Endothelial cell of umbilical vein (primary cell): ENCODE data around the gene VSX1. TPM values are rescaled to one million over a fixed set of nuclear protein-coding genes. Genes with fewer than 3 reads are reported as not detected.

ENCODE experiments used
- BruUV-seq: library from RNA; stranded (reverse); fragments of 400-500 nt; replicated peaks from 2 replicates; lab custom pipeline; 2021; lab: Mats Ljungman, UMichigan
- CTCF ChIA-PET: fragments of 300-600, 350-600 bp; sonication (Branson Sonifier 250); formaldehyde crosslinking; loops from one replicate; lab custom pipeline; 2021; ENCODE audit warnings: antibody characterized with exemption, inconsistent platforms; lab: Charles Lee
- POLR2A ChIA-PET: fragments of 300-600, 350-600 bp; sonication (Branson Sonifier 250); formaldehyde crosslinking; loops from one replicate; lab custom pipeline; 2021; ENCODE audit warnings: antibody characterized with exemption, inconsistent platforms; lab: Charles Lee
- DNase-seq: peaks from one replicate; pipeline ENCODE4 v3.0.0-alpha.2; 2011; ENCODE audit warnings: low read depth, low spot score
- FAIRE-seq: peaks from 2 replicates; lab custom pipeline; 2011; peaks lifted over from hg19 to GRCh38; lab: Jason Lieb, UNC
- H2AFZ ChIP-seq: 2 replicates; pipeline ENCODE4 v1.6.0; 2012; ENCODE audit warnings: low read depth, low read length, control low read depth, inconsistent platforms
- H3K27ac ChIP-seq: 2 replicates; pipeline ENCODE4 v1.5.1; 2011; ENCODE audit warnings: low read depth, mild to moderate bottlenecking, control low read depth, low read length, moderate library complexity; ENCODE audit not compliant: insufficient read depth
- H3K27me3 ChIP-seq, 2 experiments: 2 replicates each; pipeline versions ENCODE4 v1.6.0 to v1.6.1; 2011; ENCODE audit warnings: low read length in 2 of 2, mixed read lengths in 1 of 2; ENCODE audit not compliant: control insufficient read depth in 2 of 2, insufficient read depth in 2 of 2
- H3K36me3 ChIP-seq, 2 experiments: 2 replicates in 1 of 2; 3 replicates in 1 of 2; pipeline ENCODE4 v1.5.1; 2011; ENCODE audit warnings: low read length in 2 of 2, mild to moderate bottlenecking in 1 of 2, moderate library complexity in 1 of 2; ENCODE audit not compliant: control insufficient read depth in 2 of 2, insufficient read depth in 2 of 2; ENCODE audit errors: extremely low read depth in 1 of 2
- H3K4me1 ChIP-seq: 3 replicates; pipeline ENCODE4 v1.5.1; 2011; ENCODE audit warnings: mild to moderate bottlenecking, low read length; ENCODE audit not compliant: control insufficient read depth, insufficient read depth; ENCODE audit errors: extremely low read depth
- H3K4me2 ChIP-seq: 2 replicates; pipeline ENCODE4 v1.6.1; 2011; ENCODE audit warnings: low read length, control low read depth, mixed read lengths; ENCODE audit not compliant: insufficient read depth
- H3K4me3 ChIP-seq, 3 experiments: fragments of 200-600 bp in 1 of 3; sonication (generic), shearing (Covaris generic) in 1 of 3; replicated peaks in 1 of 3; 2 replicates each; pipeline ENCODE4 v1.5.1; 2011 to 2016; ENCODE audit warnings: control low read depth in 3 of 3, low read length in 3 of 3, mild to moderate bottlenecking in 2 of 3, inconsistent platforms in 1 of 3, low read depth in 1 of 3, moderate library complexity in 1 of 3; ENCODE audit not compliant: insufficient read depth in 1 of 3
- H3K79me2 ChIP-seq: 2 replicates; pipeline ENCODE4 v1.6.0; 2012; ENCODE audit warnings: low read length, inconsistent platforms; ENCODE audit not compliant: control insufficient read depth, insufficient read depth
- H3K9ac ChIP-seq: replicated peaks from 2 replicates; pipeline ENCODE3; 2011; ENCODE audit warnings: low read length, control low read depth; ENCODE audit not compliant: insufficient read depth; ENCODE audit errors: extremely low read depth
- H3K9me1 ChIP-seq: replicated peaks from 3 replicates; pipeline ENCODE4 v1.6.0; 2011; ENCODE audit warnings: mild to moderate bottlenecking, low read length; ENCODE audit not compliant: control insufficient read depth, insufficient read depth; ENCODE audit errors: extremely low read depth
- H3K9me3 ChIP-seq: replicated peaks from 2 replicates; pipeline ENCODE4 v1.5.1; 2012; ENCODE audit warnings: low read length, inconsistent platforms; ENCODE audit not compliant: control insufficient read depth, insufficient read depth
- H4K20me1 ChIP-seq: replicated peaks from 2 replicates; pipeline ENCODE3; 2011; ENCODE audit warnings: mild to moderate bottlenecking, low read length; ENCODE audit not compliant: control insufficient read depth, insufficient read depth; ENCODE audit errors: extremely low read depth
- CTCF ChIP-seq, 2 donors: IDR thresholded peaks; 1 replicate in 1 of 2; 2 replicates in 1 of 2; pipeline ENCODE4 v1.5.1; 2011; ENCODE audit warnings: low read length in 2 of 2, mild to moderate bottlenecking in 2 of 2, moderate library complexity in 2 of 2, control low read depth in 1 of 2, inconsistent platforms in 1 of 2, low read depth in 1 of 2; ENCODE audit not compliant: insufficient read depth in 1 of 2; ENCODE audit errors: extremely low read depth in 1 of 2
- EZH2 ChIP-seq: IDR thresholded peaks from 2 replicates; pipeline ENCODE4 v1.6.1; 2012; ENCODE audit warnings: borderline replicate concordance, low read depth, mild to moderate bottlenecking, moderate library complexity, low read length, inconsistent platforms; ENCODE audit not compliant: severe bottlenecking
- FOS ChIP-seq: IDR thresholded peaks from 2 replicates; pipeline ENCODE4 v1.6.1; 2011; ENCODE audit warnings: mild to moderate bottlenecking, low read length, moderate library complexity, borderline replicate concordance; ENCODE audit not compliant: insufficient read depth
- GATA2 ChIP-seq: IDR thresholded peaks from 2 replicates; pipeline ENCODE4 v1.7.0; 2011; ENCODE audit warnings: low read depth, mild to moderate bottlenecking, moderate library complexity, mixed read lengths, low read length; ENCODE audit not compliant: insufficient read length, insufficient read depth
- JUN ChIP-seq: IDR thresholded peaks from 2 replicates; pipeline ENCODE4 v1.6.1; 2011; ENCODE audit warnings: borderline replicate concordance, low read depth; ENCODE audit not compliant: insufficient read length, insufficient read depth
- MAX ChIP-seq: IDR thresholded peaks from 2 replicates; pipeline ENCODE4 v1.6.1; 2011; ENCODE audit not compliant: insufficient read depth, insufficient read length
- MYC ChIP-seq: IDR thresholded peaks from one replicate; pipeline ENCODE4 v1.6.1; 2011; ENCODE audit warnings: mild to moderate bottlenecking, low read depth, low read length
- POLR2A ChIP-seq: IDR thresholded peaks from 2 replicates; pipeline ENCODE4 v1.6.1; 2012; ENCODE audit warnings: low read depth, mild to moderate bottlenecking, control low read depth, low read length
- POLR2AphosphoS5 ChIP-seq: IDR thresholded peaks from 2 replicates; pipeline ENCODE4 v1.6.1; 2012; ENCODE audit warnings: low read depth, mild to moderate bottlenecking, control low read depth, low read length, moderate library complexity; ENCODE audit not compliant: insufficient read depth
- dilution Hi-C: fragments of 300-500 bp; cut with MboI; formaldehyde crosslinking; loops from one replicate; pipeline ENCODE4 v1.15.0; 2019; ENCODE audit warnings: low sequenced_read_pairs; ENCODE audit not compliant: extremely low pct_ligation_motif_present
- intact Hi-C: fragments of 100-400 bp; cut with micrococcal nuclease; formaldehyde crosslinking; loops from one replicate; pipeline ENCODE4 v1.10.0; 2022
- polyA plus RNA-seq, 4 experiments: library from polyadenylated mRNA; depleted of rRNA in 3 of 4; stranded (reverse) in 3 of 4; unstranded in 1 of 4; fragments of >200 nt; gene quantifications; 2 replicates each; pipeline versions ENCODE4 v1.2.1 to v1.2.3, GENCODE V29; 2011 to 2012; ENCODE audit warnings: missing spikeins in 1 of 4
- total RNA-seq: library from RNA; stranded (reverse); gene quantifications from 2 replicates; pipeline ENCODE4 v1.2.3, GENCODE V29; 2021

The VSX1 gene
- total and polyA plus RNA-seq, 2 donors (not counting 3 experiments of a cell fraction or from before 2014, with no cell fraction given) = not detected

- intact Hi-C loops = loop anchor here (1.0 to 5.0 kb wide), 3 partner anchors 21 to 335 kb away; partner anchors contain the start of genes ABHD12 and PYGB
- H3K9me1 ChIP-seq = no peaks in the 10 kb centered on the region
- ChIA-PET POLR2A (no interaction called here), CTCF (interaction anchor here (0.6 to 1.0 kb wide), 2 partner anchors 8 to 21 kb away, joined by 3 to 4 read pairs; no protein-coding TSS in a partner anchor)
- H4K20me1 ChIP-seq = no peaks in the 10 kb centered on the region
- H3K9ac ChIP-seq = peak overlapping the region; percentile 44
- H3K4me3 ChIP-seq = peak overlapping the region; percentile 1 to 50 (median 48)
- no peaks in the 10 kb centered on the region for H3K9me3 ChIP-seq
- H3K4me2 ChIP-seq = peak overlapping the region; percentile 84
- peaks cover 13 to 19% of the 10 kb centered on the region in 2 experiments for H3K27me3 ChIP-seq
- DNase-seq = peak; percentile 51
- no peak overlapping the region for H3K27ac ChIP-seq
- H3K36me3 ChIP-seq = no peaks in the 10 kb centered on the region
- BruUV-seq = no TSS peak
- peak overlapping the region; percentile 16 for H2AFZ ChIP-seq
- peaks cover 7% of the 10 kb centered on the region for H3K4me1 ChIP-seq
- dilution Hi-C loops = no loop called here
- FAIRE-seq = peak; percentile 61
- TF ChIP-seq EZH2 = peak; percentile 59
- no peak for TF ChIP-seq FOS
- no peak for TF ChIP-seq POLR2AphosphoS5
- no peak for TF ChIP-seq POLR2A
- no peak for TF ChIP-seq MAX
- no peak for TF ChIP-seq CTCF (IDR thresholded peaks at IDR 0.05; ENCODE audit: extremely low read depth in 1 of 2, insufficient read depth in 1 of 2, low read depth in 1 of 2, low read length in 2 of 2)
- TF ChIP-seq JUN = no peak
- TF ChIP-seq MYC = no peak
- no peak for TF ChIP-seq GATA2
- no peaks in the 10 kb centered on the region for H3K79me2 ChIP-seq
Observed at GRCh38 chr20:25057234-25058050, 24.5 kb downstream of the VSX1 start.
